GM13977 (cell line): ENCODE measurements around the gene CA5A.

ENCODE experiments used
- DNase-seq: peaks from one replicate; pipeline ENCODE4 v3.0.0; 2012; ENCODE audit warnings: low spot score
- in situ Hi-C: fragments of 300-500 bp; cut with MboI; formaldehyde crosslinking; loops from one replicate; pipeline ENCODE4 v1.12.0; 2022; ENCODE audit warnings: low sequenced_read_pairs, low pct_unique_long_range_greater_than_20kb, mixed read lengths, inconsistent platforms; ENCODE audit not compliant: unreplicated experiment
- TF ChIP-seq, protein P1 (sequence below): IDR thresholded peaks from 2 replicates; pipeline ENCODE4 v1.5.1; 2012; ENCODE audit warnings: mild to moderate bottlenecking, control low read depth; ENCODE audit not compliant: insufficient read depth; ENCODE audit errors: extremely low read depth, missing control alignments

Gene CA5A

DNA sequence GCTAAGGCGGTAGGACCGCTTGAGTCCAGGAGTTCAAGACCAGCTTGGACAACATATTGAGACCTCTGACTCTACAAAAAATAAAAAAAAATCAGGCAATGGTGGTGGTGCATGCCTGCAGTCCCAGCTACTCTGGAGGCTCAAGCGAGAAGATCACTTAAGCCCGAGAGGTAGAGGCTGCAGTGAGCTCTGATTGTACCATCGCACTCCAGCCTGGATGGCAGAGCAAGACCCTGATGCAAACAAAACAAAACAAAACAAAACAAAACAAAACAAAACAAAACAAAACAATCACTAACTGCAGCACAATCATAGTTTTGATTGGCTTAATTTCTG is 12.4 kb upstream of the CA5A start:
- DNase-seq, result no peak
- in situ Hi-C loops, result no loop called here
- TF ChIP-seq, protein P1, sequence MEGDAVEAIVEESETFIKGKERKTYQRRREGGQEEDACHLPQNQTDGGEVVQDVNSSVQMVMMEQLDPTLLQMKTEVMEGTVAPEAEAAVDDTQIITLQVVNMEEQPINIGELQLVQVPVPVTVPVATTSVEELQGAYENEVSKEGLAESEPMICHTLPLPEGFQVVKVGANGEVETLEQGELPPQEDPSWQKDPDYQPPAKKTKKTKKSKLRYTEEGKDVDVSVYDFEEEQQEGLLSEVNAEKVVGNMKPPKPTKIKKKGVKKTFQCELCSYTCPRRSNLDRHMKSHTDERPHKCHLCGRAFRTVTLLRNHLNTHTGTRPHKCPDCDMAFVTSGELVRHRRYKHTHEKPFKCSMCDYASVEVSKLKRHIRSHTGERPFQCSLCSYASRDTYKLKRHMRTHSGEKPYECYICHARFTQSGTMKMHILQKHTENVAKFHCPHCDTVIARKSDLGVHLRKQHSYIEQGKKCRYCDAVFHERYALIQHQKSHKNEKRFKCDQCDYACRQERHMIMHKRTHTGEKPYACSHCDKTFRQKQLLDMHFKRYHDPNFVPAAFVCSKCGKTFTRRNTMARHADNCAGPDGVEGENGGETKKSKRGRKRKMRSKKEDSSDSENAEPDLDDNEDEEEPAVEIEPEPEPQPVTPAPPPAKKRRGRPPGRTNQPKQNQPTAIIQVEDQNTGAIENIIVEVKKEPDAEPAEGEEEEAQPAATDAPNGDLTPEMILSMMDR, result no peak

DNA sequence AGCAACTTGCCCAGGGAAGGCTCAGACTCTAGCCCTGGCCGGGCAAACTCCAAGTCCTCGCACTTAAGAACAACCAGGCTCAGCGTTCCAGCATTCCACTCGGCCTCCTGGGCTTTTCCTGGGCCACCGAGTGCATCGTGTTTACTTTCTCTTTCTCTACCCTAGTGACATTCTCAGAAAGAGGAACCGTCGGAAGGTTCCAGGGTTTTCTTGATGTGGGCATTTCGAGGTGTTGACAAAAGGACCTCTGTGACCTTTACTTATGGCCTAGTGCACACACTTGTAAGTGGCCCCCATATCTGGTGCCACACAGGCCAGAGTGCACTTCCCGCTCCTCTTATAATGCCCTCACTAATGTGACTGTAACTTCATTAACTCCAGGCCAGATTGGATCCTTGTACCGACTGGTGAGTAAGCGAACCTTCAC is 11.8 kb upstream of the CA5A start:
- DNase-seq, result no peak
- TF ChIP-seq, protein P1, result no peak
- in situ Hi-C loops, result no loop called here

DNA sequence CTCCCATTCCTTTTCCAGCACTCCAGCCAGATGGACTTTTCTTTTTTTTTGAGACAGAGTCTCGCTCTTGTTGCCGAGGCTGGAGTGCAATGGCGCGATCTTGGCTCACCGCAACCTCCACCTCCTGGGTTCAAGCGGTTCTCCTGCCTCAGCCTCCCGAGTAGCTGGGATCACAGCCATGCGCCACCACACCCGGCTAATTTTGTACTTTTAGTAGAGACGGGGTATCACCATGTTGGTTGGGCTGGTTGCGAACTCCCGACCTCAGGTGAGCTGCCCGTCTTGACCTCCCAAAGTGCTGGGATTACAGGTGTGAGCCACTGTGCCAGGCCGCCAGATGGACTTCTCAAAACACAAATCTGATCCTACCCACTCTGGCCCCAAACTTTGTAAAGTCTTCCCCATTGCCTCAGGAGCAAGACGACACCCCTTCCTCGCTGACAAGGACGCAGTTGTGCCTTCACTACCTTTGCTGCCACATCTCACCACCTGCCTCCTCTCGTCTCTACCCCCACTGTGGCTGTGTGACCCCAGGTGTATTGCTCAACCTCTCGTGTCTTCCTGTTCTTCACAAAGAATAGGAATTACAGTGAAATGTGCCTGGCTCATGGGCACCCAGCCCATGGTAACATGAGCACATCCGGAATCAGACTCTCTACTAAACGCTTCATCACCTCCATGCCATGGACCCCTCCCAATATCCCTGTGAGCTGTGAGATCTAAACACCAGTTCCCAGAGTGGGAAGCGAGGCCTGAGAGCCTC is 11.2 kb upstream of the CA5A start:
- TF ChIP-seq, protein P1, result no peak
- in situ Hi-C loops, result no loop called here
- no peak for DNase-seq

DNA sequence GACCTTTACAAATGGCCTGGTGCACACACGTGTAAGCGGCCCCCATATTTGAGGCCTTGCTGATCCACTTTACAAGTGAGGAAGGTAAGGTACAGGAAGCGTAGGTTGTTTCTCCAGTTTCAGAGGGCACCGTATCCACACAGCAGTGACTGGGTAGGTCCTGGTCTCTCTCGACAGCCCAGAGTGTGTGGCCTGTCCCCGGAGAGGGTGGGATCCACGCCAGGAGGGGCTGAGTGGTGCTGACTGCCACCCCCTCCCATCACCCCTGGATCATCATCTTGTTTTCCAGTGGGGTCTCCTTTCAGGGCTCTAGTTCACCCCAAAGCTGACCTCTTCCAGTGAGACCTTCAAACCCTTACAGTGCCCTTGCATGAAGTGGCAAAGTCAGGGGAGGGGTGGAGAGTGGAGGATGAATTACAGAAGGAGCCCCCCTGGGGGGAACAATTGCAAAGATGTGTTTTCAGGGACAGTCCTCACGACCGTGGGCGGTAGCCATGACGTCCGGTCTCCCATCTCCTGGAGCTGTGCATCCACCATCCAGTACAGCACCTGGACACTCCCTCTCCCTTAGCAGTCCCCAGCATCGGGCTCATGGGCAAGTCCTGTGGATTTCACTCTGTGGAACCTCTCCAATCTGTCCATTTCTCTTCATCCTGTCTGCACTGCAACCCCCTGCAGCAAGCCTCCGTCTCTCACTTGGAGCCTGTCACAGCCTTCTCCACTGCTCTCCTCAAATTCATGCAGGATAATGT is 10.4 kb upstream of the CA5A start:
- in situ Hi-C loops, result no loop called here
- DNase-seq, result no peak
- TF ChIP-seq, protein P1, result no peak

DNA sequence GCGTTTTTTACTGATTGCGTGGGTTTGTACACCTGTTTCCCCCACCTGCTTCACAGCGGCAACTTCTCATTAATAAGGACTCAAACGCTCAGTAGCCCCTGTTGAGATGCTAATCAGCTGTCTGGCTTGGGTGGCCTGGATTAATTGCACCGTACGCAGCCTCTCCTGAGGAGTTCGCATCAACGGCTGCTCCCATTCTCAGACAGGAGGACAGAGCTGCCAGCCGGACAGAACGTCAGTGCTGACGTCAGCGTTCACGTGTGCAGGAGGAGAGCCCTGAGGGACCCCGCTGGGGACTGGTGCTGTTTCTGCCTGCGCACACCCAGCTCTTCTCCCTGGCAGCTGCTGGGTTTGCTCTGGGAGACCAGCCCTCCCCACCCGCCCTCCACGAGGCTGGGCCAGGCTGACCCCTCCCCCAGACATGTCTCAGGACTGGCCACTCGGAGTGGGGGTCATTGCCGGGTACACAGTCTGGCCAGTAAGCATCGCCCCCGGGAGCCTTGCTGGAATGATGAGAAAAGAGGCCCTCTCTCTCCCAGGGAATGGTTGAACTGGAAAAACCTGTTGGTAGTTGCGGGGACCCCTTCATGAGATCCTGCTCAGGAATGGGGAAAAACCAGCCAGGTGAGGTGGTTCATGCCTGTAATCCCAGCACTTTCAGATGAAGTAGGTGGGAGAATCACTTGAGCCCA is 9.2 kb upstream of the CA5A start:
- TF ChIP-seq, protein P1, result no peak
- DNase-seq, result no peak

DNA sequence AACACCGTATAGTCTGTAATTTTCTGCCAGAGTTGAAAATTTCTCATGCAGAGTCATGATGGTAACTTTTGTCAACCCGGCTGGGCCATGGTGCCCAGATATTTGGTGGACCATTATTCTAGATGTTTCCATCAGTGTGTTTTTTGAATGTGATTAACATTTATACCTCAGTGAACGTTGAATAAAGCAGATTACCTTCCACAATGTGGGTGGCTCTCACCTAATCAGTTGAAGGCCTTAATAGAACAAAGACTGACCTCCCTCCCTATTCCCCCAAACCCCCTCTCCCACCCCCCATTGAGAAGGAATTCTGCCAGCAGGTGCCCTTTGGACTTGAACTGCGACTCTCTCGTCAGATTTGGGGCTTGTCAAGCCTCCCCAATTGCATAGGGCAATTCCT is 6.4 kb upstream of the CA5A start:
- no peak for DNase-seq
- TF ChIP-seq, protein P1, result no peak
- in situ Hi-C loops, result no loop called here

More for the DNA sequence above, 9.2 kb upstream of the CA5A start:
- in situ Hi-C loops, result no loop called here
